ENCODE results near the gene VAT1L.

The VAT1L gene

DNA sequence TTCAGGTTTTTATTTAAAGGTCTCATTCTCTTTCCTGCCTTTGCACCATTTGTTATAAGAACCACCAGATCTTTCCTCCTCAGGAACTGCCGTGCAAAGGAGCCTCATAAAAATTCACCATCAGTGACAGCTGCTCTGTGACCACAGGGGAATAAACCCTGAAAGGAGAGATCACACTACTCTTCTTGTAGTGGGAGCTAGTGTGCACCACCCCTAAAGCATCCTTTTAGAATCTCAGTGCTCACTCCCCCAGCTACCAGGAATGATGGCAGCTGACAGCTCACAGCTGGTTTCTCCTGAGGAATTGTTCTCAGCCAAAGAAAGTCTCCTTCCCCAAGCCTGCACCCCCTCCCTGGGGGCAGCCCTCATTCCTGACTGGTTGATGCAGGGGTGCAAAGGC is 18.7 kb downstream of the VAT1L start:
- no peaks in the 10 kb centered on the region for H3K9me3 ChIP-seq (ENCODE audit: severe bottlenecking)
- H3K36me3 ChIP-seq (ENCODE audit: low read depth) = no peaks in the 10 kb centered on the region
- DNase-seq (ENCODE audit: low spot score) = no peak
- no peaks in the 10 kb centered on the region for H3K27me3 ChIP-seq (ENCODE audit: insufficient read depth, poor library complexity, severe bottlenecking)
- no peak for ATAC-seq (ENCODE audit: low read depth)
- TF ChIP-seq, protein P1, sequence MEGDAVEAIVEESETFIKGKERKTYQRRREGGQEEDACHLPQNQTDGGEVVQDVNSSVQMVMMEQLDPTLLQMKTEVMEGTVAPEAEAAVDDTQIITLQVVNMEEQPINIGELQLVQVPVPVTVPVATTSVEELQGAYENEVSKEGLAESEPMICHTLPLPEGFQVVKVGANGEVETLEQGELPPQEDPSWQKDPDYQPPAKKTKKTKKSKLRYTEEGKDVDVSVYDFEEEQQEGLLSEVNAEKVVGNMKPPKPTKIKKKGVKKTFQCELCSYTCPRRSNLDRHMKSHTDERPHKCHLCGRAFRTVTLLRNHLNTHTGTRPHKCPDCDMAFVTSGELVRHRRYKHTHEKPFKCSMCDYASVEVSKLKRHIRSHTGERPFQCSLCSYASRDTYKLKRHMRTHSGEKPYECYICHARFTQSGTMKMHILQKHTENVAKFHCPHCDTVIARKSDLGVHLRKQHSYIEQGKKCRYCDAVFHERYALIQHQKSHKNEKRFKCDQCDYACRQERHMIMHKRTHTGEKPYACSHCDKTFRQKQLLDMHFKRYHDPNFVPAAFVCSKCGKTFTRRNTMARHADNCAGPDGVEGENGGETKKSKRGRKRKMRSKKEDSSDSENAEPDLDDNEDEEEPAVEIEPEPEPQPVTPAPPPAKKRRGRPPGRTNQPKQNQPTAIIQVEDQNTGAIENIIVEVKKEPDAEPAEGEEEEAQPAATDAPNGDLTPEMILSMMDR (IDR thresholded peaks at IDR 0.05; ENCODE audit: poor library complexity, severe bottlenecking) = no peak
- no peaks in the 10 kb centered on the region for H3K4me1 ChIP-seq (ENCODE audit: insufficient read depth, poor library complexity, severe bottlenecking)
- no peak overlapping the region for H3K27ac ChIP-seq (ENCODE audit: poor library complexity, severe bottlenecking)
- no peak overlapping the region for H3K4me3 ChIP-seq (ENCODE audit: severe bottlenecking)

DNA sequence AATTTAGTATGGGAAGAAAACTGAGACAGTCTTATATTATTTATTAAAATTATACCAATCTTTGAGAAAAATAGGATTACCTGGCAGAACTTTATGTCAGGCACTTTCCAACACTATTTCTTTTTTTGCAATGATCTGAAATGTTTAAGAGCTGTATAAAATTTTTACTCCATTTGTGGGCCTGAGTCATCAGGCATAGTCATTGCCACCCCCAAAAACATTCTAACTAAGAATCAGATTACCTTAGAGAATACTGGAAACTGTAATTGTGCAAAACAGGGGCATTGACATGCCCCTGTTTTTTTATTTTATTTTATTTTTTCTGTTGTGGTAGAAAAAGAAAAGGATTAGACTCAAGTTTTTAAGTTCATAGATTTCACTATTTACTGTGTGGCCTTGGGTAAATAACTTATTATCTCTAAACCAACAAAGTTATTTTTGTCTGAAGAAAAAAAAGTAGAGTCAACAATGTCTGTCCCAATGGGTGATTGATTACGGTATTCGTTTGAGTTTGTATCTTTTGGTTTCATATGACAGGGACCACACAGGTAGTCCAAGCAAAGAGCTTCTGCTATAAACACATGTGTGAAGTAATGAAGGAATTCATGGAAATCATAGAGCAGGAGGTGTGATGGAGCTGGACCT is 24.6 kb downstream of the VAT1L start:
- DNase-seq (ENCODE audit: low spot score) (no peak), ATAC-seq (ENCODE audit: low read depth) (no peak)
- TF ChIP-seq, protein P1 (IDR thresholded peaks at IDR 0.05; ENCODE audit: poor library complexity, severe bottlenecking) = no peak
- peaks cover 10% of the 10 kb centered on the region for H3K27me3 ChIP-seq (ENCODE audit: insufficient read depth, poor library complexity, severe bottlenecking)
- H3K36me3 ChIP-seq (ENCODE audit: low read depth) = no peaks in the 10 kb centered on the region
- H3K27ac ChIP-seq (ENCODE audit: poor library complexity, severe bottlenecking) = no peak overlapping the region
- H3K9me3 ChIP-seq (ENCODE audit: severe bottlenecking) = no peaks in the 10 kb centered on the region
- no peaks in the 10 kb centered on the region for H3K4me1 ChIP-seq (ENCODE audit: insufficient read depth, poor library complexity, severe bottlenecking)
- H3K4me3 ChIP-seq (ENCODE audit: severe bottlenecking) = no peak overlapping the region

DNA sequence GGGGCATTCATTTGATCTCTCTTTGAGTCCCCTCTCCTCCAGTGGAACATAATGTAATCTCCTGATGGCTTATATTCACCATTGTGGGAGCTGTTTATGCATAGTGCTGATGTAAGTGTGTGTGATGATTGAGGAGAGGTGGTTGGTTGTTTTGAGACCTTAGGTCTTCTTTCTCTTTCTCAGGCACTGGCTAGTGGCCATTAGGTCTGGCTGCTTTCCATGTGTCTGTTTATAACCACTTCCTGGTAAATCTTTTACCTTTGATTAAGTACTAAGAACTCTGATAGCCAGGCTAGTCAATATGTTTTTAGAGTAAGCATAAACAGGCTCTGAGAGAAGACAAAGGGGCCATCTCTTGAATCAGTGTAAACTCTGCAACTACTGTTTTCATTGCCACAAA is 27.9 kb downstream of the VAT1L start:
- no peak for DNase-seq (ENCODE audit: low spot score)

DNA sequence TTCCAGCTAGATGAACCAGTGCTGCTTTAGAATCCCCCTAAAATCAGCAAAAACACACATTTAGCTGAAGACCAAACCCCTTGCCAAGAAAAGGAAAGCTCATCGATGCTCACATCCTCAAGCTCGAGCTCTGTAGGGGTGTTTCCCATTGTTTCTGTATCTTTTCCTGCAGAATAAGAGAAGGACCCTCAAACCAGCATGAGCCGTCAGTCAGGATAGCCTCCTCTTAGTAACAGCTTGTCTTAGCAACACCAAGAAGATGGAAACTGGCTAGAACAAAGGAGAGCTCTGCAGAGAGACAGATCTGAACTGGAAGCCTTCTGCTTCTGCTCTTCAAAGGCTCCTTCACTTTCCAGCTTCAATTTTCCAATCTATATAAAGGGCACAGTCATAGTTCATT is 32.0 kb downstream of the VAT1L start:
- no peak for ATAC-seq (ENCODE audit: low read depth)
- TF ChIP-seq, protein P1 (IDR thresholded peaks at IDR 0.05; ENCODE audit: poor library complexity, severe bottlenecking) = no peak
- DNase-seq (ENCODE audit: low spot score) = no peak

More for the DNA sequence above, 27.9 kb downstream of the VAT1L start:
- H3K27me3 ChIP-seq (ENCODE audit: insufficient read depth, poor library complexity, severe bottlenecking) = peaks cover 14% of the 10 kb centered on the region
- H3K27ac ChIP-seq (ENCODE audit: poor library complexity, severe bottlenecking) = no peak overlapping the region
- TF ChIP-seq, protein P1 (IDR thresholded peaks at IDR 0.05; ENCODE audit: poor library complexity, severe bottlenecking) = no peak
- no peak overlapping the region for H3K4me3 ChIP-seq (ENCODE audit: severe bottlenecking)
- no peaks in the 10 kb centered on the region for H3K9me3 ChIP-seq (ENCODE audit: severe bottlenecking)
- no peaks in the 10 kb centered on the region for H3K36me3 ChIP-seq (ENCODE audit: low read depth)
- no peak for ATAC-seq (ENCODE audit: low read depth)
- H3K4me1 ChIP-seq (ENCODE audit: insufficient read depth, poor library complexity, severe bottlenecking) = no peaks in the 10 kb centered on the region

DNA sequence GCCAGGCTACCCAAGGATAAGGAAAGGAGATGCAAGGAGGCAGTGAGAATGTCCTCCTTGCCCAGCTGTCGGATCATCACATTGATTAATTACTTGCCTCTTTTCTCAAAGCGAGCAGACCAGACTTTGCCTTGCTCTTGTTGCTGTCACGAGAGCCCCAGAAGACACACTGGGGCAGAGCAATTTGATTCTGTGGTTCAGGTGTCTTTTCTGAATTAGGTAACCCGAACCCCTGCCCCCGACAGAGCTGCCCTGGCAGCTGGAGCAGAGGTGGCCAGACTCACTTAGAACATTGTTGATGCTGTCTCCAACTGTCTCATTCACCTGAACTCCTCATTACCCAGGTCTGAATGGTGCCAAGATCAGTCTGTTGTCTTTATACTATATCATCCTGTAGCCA is 34.3 kb downstream of the VAT1L start:
- H3K27ac ChIP-seq (ENCODE audit: poor library complexity, severe bottlenecking) = no peak overlapping the region
- H3K9me3 ChIP-seq (ENCODE audit: severe bottlenecking) = no peaks in the 10 kb centered on the region
- no peak overlapping the region for H3K4me3 ChIP-seq (ENCODE audit: severe bottlenecking)
- H3K27me3 ChIP-seq (ENCODE audit: insufficient read depth, poor library complexity, severe bottlenecking) = peaks cover 29% of the 10 kb centered on the region
- H3K4me1 ChIP-seq (ENCODE audit: insufficient read depth, poor library complexity, severe bottlenecking) = no peaks in the 10 kb centered on the region
- DNase-seq (ENCODE audit: low spot score) = no peak
- no peaks in the 10 kb centered on the region for H3K36me3 ChIP-seq (ENCODE audit: low read depth)
- no peak for ATAC-seq (ENCODE audit: low read depth)
- TF ChIP-seq, protein P1 (IDR thresholded peaks at IDR 0.05; ENCODE audit: poor library complexity, severe bottlenecking) = no peak

More for the DNA sequence above, 32.0 kb downstream of the VAT1L start:
- no peaks in the 10 kb centered on the region for H3K36me3 ChIP-seq (ENCODE audit: low read depth)
- H3K27ac ChIP-seq (ENCODE audit: poor library complexity, severe bottlenecking) = no peak overlapping the region
- no peaks in the 10 kb centered on the region for H3K4me1 ChIP-seq (ENCODE audit: insufficient read depth, poor library complexity, severe bottlenecking)
- H3K4me3 ChIP-seq (ENCODE audit: severe bottlenecking) = no peak overlapping the region
- peaks cover 33% of the 10 kb centered on the region for H3K27me3 ChIP-seq (ENCODE audit: insufficient read depth, poor library complexity, severe bottlenecking)
- H3K9me3 ChIP-seq (ENCODE audit: severe bottlenecking) = no peaks in the 10 kb centered on the region

Measured in RWPE2 (cell line).